HL-60/S4 treated with phorbol 12-myristate 13-acetate at 8.2 ng/mL for 4 days and 3 days (cell line): Measurements from ENCODE around the gene TGFBR3.
"Not testable (repeated sequence)": the region's sequence is repeated elsewhere in the genome, so short reads cannot be mapped to it uniquely, and the experiment has no call there.

Source experiments
- in situ Hi-C: fragments of 300-500 bp; cut with MboI; formaldehyde crosslinking; loops from 2 replicates; pipeline ENCODE4 v1.15.0; 2022; ENCODE audit warnings: low sequenced_read_pairs

The TGFBR3 gene

GRCh38 chr1:91884459-91885212 lies 1.3 kb downstream of the TGFBR3 start:
- in situ Hi-C loops, result no loop called here

GRCh38 chr1:91883470-91883869 lies 2.5 kb downstream of the TGFBR3 start:
- in situ Hi-C loops, result no loop called here

GRCh38 chr1:91881280-91881679 lies 4.7 kb downstream of the TGFBR3 start:
- in situ Hi-C loops, result no loop called here

- in situ Hi-C loops, result no loop called here
Observed at GRCh38 chr1:91879733-91880132, 6.2 kb downstream of the TGFBR3 start.

GRCh38 chr1:91877574-91878208 lies 8.3 kb downstream of the TGFBR3 start:
- in situ Hi-C loops, result no loop called here

- in situ Hi-C loops, result no loop called here
Observed at GRCh38 chr1:91876781-91877573, 9.0 kb downstream of the TGFBR3 start.

- in situ Hi-C loops, result no loop called here
Observed at GRCh38 chr1:91876040-91876470, 9.9 kb downstream of the TGFBR3 start.

- in situ Hi-C loops, result no loop called here
Observed at GRCh38 chr1:91874167-91874566, 11.8 kb downstream of the TGFBR3 start.

- in situ Hi-C loops, result no loop called here
Observed at GRCh38 chr1:91872559-91873081, 13.3 kb downstream of the TGFBR3 start.

GRCh38 chr1:91872000-91872399 lies 14.0 kb downstream of the TGFBR3 start:
- in situ Hi-C loops, result no loop called here

- in situ Hi-C loops, result no loop called here
Observed at GRCh38 chr1:91870322-91870721, 15.6 kb downstream of the TGFBR3 start.

- in situ Hi-C loops, result no loop called here
Observed at GRCh38 chr1:91866425-91866824, 19.5 kb downstream of the TGFBR3 start.

- in situ Hi-C loops, result no loop called here
Observed at GRCh38 chr1:91864017-91864700, 21.8 kb downstream of the TGFBR3 start.

GRCh38 chr1:91863498-91863897 lies 22.5 kb downstream of the TGFBR3 start:
- in situ Hi-C loops, result no loop called here

GRCh38 chr1:91862120-91862519 lies 23.8 kb downstream of the TGFBR3 start:
- in situ Hi-C loops, result no loop called here

GRCh38 chr1:91857557-91858239 lies 28.3 kb downstream of the TGFBR3 start:
- in situ Hi-C loops, result no loop called here

GRCh38 chr1:91856996-91857395 lies 29.0 kb downstream of the TGFBR3 start:
- in situ Hi-C loops, result no loop called here

- in situ Hi-C loops, result no loop called here
Observed at GRCh38 chr1:91854852-91855534, 31.0 kb downstream of the TGFBR3 start.

GRCh38 chr1:91853397-91853796 lies 32.6 kb downstream of the TGFBR3 start:
- in situ Hi-C loops, result no loop called here

- in situ Hi-C loops, result not testable (repeated sequence)
Observed at GRCh38 chr1:91852011-91852410, 33.9 kb downstream of the TGFBR3 start.
